Testis (tissue), 2 donors: ENCODE data around the gene SYNGR3.

Experiments used
- CTCF ChIP-seq, 3 experiments: fragments of 450-650 bp in 2 of 3; fragments of 200-600 bp in 1 of 3; sonication (generic) in 1 of 3; IDR thresholded peaks; one replicate each; pipeline ENCODE4 v1.5.1; 2016 to 2019; ENCODE audit warnings: antibody characterized with exemption in 3 of 3, mild to moderate bottlenecking in 2 of 3, moderate library complexity in 1 of 3
- POLR2A ChIP-seq: fragments of 450-650 bp; IDR thresholded peaks from one replicate; pipeline ENCODE4 v1.6.1; 2017; ENCODE audit warnings: antibody characterized with exemption, mild to moderate bottlenecking, moderate library complexity

GRCh38 chr16:2003231-2003826 is 13.6 kb downstream of the SYNGR3 start:
- TF ChIP-seq CTCF (IDR thresholded peaks at IDR 0.05) (no peak), POLR2A (no peak)
